Measurements from ENCODE around the gene ADNP.

- TF ChIP-seq CTCF (IDR thresholded peaks at IDR 0.05) (no peak), EZH2 (IDR thresholded peaks at IDR 0.05) (no peak), EZH2phosphoT487 (IDR thresholded peaks at IDR 0.05) (no peak)
These were observed 45.5 kb downstream of the ADNP start for GRCh38 chr20:50885781-50886180.
